A549 (cell line): ENCODE results near the gene SORCS2. TPM values are rescaled to one million over a fixed set of nuclear protein-coding genes. Genes with fewer than 3 reads are reported as not detected.

Source experiments
- ATAC-seq, 2 experiments: fragments of 200-7000 bp in 1 of 2; fragments of >200 bp in 1 of 2; cut with Nextera tagmentation in 1 of 2; cut with Tn5 transposase in 1 of 2; 3 replicates each; pipeline versions ENCODE4 v1.8.0 to v1.9.1; 2018 to 2020; ENCODE audit warnings: mild to moderate bottlenecking in 1 of 2, moderate library complexity in 1 of 2
- CTCF ChIA-PET: fragments of 300-600 bp; sonication (Branson Sonifier 250); formaldehyde crosslinking; extraction: SDS; loops from one replicate; lab custom pipeline; 2021; ENCODE audit warnings: antibody characterized with exemption, inconsistent platforms; lab: Yijun Ruan, JAX
- POLR2A ChIA-PET: fragments of 350-600 bp; formaldehyde crosslinking; extraction: SDS; loops from one replicate; lab custom pipeline; 2021; ENCODE audit warnings: antibody characterized with exemption, inconsistent platforms; lab: Yijun Ruan, JAX
- DNase-seq, 2 experiments: peaks; one replicate each; pipeline versions ENCODE4 v3.0.0 to v3.0.0-alpha.2; 2011 to 2016; ENCODE audit warnings: low read depth in 1 of 2, low spot score in 1 of 2
- FAIRE-seq: peaks from 2 replicates; lab custom pipeline; 2011; peaks lifted over from hg19 to GRCh38; lab: Jason Lieb, UNC
- H3K27ac ChIP-seq, 2 experiments: fragments of >200 bp; sonication (Bioruptor Twin); formaldehyde crosslinking; 3 replicates each; pipeline ENCODE4 v1.5.1; 2016 to 2017
- H3K4me1 ChIP-seq: fragments of >200 bp; sonication (Bioruptor Twin); formaldehyde crosslinking; 3 replicates; pipeline ENCODE4 v1.6.1; 2016
- H3K4me2 ChIP-seq: fragments of >200 bp; sonication (Bioruptor Twin); formaldehyde crosslinking; 3 replicates; pipeline ENCODE4 v1.6.1; 2016
- H3K4me3 ChIP-seq: fragments of >200 bp; sonication (Bioruptor Twin); formaldehyde crosslinking; 3 replicates; pipeline ENCODE4 v1.5.1; 2016
- H3K9me3 ChIP-seq: fragments of >200 bp; sonication (Bioruptor Twin); formaldehyde crosslinking; 3 replicates; pipeline ENCODE4 v1.6.1; 2016
- CBX8 ChIP-seq: fragments of 200-600 bp; sonication (generic); IDR thresholded peaks from 2 replicates; pipeline ENCODE4 v1.6.1; 2016
- CHD2 ChIP-seq: fragments of 150-350 bp; IDR thresholded peaks from 2 replicates; pipeline ENCODE4 v1.6.1; 2014; ENCODE audit warnings: low read length; ENCODE audit not compliant: partially characterized antibody
- CHD4 ChIP-seq: fragments of 200-600 bp; sonication (generic); IDR thresholded peaks from 2 replicates; pipeline ENCODE4 v1.6.1; 2016; ENCODE audit warnings: antibody characterized with exemption, mild to moderate bottlenecking, borderline replicate concordance
- EHF ChIP-seq: fragments of 250-450 bp; sonication (Bioruptor Pico); IDR thresholded peaks from 2 replicates; pipeline ENCODE4 v1.5.0; 2020; ENCODE audit warnings: mild to moderate bottlenecking
- EHMT2 ChIP-seq: fragments of 200-600 bp; sonication (generic); IDR thresholded peaks from 2 replicates; pipeline ENCODE4 v1.6.1; 2016; ENCODE audit warnings: antibody characterized with exemption, low read depth, mild to moderate bottlenecking, moderate library complexity
- HEYL ChIP-seq: fragments of 250-450 bp; sonication (Bioruptor Pico); IDR thresholded peaks from 2 replicates; pipeline ENCODE4 v1.8.0; 2021; ENCODE audit warnings: mild to moderate bottlenecking, moderate library complexity
- HOXB13 ChIP-seq: fragments of 250-450 bp; sonication (Bioruptor Pico); IDR thresholded peaks from 2 replicates; pipeline ENCODE4 v1.5.0; 2020; ENCODE audit warnings: low read depth, mild to moderate bottlenecking, moderate library complexity
- KDM5A ChIP-seq: fragments of 200-600 bp; sonication (generic); IDR thresholded peaks from 2 replicates; pipeline ENCODE4 v1.6.1; 2016; ENCODE audit warnings: antibody characterized with exemption, mild to moderate bottlenecking
- MAFK ChIP-seq: fragments of 450-650 bp; IDR thresholded peaks from 2 replicates; pipeline ENCODE4 v1.6.1; 2014; ENCODE audit not compliant: partially characterized antibody
- MYC ChIP-seq: IDR thresholded peaks from 2 replicates; pipeline ENCODE4 v1.6.1; 2012; ENCODE audit warnings: mild to moderate bottlenecking, inconsistent platforms, low read length, improper control_type of control experiment, borderline replicate concordance
- NFE2L2 ChIP-seq: fragments of 150-350 bp; conservative IDR thresholded peaks from 2 replicates; pipeline ENCODE4 v1.6.1; 2014; ENCODE audit warnings: low read length
- NPAS2 ChIP-seq: fragments of 250-450 bp; sonication (Bioruptor Pico); IDR thresholded peaks from 2 replicates; pipeline ENCODE4 v1.8.0; 2022; ENCODE audit warnings: mild to moderate bottlenecking, moderate library complexity, borderline replicate concordance
- TP53 ChIP-seq: fragments of 250-450 bp; sonication (Bioruptor Pico); IDR thresholded peaks from 2 replicates; pipeline ENCODE4 v1.5.0; 2021; ENCODE audit warnings: mild to moderate bottlenecking, moderate library complexity
- ZC3H11A ChIP-seq: fragments of 450-650 bp; IDR thresholded peaks from 2 replicates; pipeline ENCODE4 v1.6.1; 2014; ENCODE audit warnings: antibody characterized with exemption, mild to moderate bottlenecking
- WGBS: methylation state at CpG from one replicate; pipeline ENCODE4 v1.1.6; 2017; ENCODE audit errors: missing lambda C conversion rate; 5-methylcytosine and 5-hydroxymethylcytosine counted together
- polyA plus RNA-seq, 4 experiments: library from polyadenylated mRNA; depleted of rRNA in 3 of 4; stranded (reverse); fragments of >200 nt; fragmentation: RNase III in 1 of 4; extraction: RNeasy Plus Mini Kit Qiagen cat#74134 plus additional on column Dnase treatment in 1 of 4; gene quantifications; 2 replicates in 3 of 4; 3 replicates in 1 of 4; pipeline ENCODE4 v1.2.3, GENCODE V29; 2011 to 2017
- TF ChIP-seq, protein P1 (sequence below): fragments of >200 bp; sonication (Bioruptor Twin); formaldehyde crosslinking; IDR thresholded peaks from 3 replicates; pipeline ENCODE4 v1.5.1; 2016
- TF ChIP-seq, protein P2 (sequence below): fragments of 200-600 bp; sonication (generic); IDR thresholded peaks from 2 replicates; pipeline ENCODE4 v1.6.1; 2016; ENCODE audit warnings: antibody characterized with exemption, mild to moderate bottlenecking, moderate library complexity
- TF ChIP-seq, protein P3 (sequence below): fragments of 250-450 bp; sonication (Bioruptor Pico); IDR thresholded peaks from 2 replicates; pipeline ENCODE4 v1.5.0; 2021; ENCODE audit warnings: mild to moderate bottlenecking, moderate library complexity, borderline replicate concordance
- TF ChIP-seq, protein P4 (sequence below): fragments of 450-650 bp; IDR thresholded peaks from 2 replicates; pipeline ENCODE4 v1.6.1; 2014; ENCODE audit warnings: antibody characterized with exemption

SORCS2 gene
- polyA plus RNA-seq, 2 of the 4 experiments (the other 2 are of a cell fraction), result 1.4 to 4.6 TPM

DNA sequence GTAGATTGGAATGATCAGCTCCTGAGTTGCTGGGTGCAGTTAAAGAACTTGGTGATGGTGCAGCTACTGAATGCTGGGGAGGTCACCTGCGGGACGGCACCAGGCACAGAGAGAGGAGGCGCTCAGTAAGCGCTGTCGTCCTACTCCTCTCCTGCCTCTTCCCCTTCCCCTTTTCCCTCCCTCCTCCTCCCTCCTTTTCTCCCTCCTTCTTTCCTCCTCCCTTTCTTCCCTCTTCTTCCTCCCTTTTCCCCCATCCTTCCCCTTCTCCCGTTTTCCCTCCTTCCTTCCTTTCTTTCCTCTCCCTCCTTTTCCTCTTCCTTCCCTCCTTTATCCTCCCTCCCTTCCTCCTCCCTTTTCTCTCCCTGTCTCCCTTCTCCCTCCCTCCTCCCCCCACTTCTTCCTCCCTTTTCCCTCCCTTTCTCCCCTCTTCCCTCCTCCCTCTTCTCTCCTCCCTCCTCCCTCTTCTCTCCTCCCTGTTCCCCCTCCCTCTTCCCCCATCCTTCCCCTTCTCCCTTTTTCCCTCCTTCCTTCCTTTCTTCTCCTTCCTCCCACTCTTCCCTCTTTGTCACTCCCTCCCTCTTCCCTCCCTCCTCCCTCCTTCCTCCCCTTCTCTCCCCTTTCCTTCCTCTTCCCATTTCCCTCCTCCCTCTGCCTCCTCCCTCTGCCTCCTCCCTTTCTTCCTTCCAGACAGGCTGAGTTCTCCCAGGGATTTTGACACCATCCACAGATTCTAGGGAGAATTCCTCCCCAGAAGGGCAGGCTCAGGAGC lies 330.3 kb downstream of the SORCS2 start:
- TF ChIP-seq, protein P1, sequence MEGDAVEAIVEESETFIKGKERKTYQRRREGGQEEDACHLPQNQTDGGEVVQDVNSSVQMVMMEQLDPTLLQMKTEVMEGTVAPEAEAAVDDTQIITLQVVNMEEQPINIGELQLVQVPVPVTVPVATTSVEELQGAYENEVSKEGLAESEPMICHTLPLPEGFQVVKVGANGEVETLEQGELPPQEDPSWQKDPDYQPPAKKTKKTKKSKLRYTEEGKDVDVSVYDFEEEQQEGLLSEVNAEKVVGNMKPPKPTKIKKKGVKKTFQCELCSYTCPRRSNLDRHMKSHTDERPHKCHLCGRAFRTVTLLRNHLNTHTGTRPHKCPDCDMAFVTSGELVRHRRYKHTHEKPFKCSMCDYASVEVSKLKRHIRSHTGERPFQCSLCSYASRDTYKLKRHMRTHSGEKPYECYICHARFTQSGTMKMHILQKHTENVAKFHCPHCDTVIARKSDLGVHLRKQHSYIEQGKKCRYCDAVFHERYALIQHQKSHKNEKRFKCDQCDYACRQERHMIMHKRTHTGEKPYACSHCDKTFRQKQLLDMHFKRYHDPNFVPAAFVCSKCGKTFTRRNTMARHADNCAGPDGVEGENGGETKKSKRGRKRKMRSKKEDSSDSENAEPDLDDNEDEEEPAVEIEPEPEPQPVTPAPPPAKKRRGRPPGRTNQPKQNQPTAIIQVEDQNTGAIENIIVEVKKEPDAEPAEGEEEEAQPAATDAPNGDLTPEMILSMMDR, result no peak
- TF ChIP-seq MAFK (no peak), HOXB13 (CRISPR knock-in tag) (no peak), EHMT2 (no peak), CHD4 (no peak), TP53 (CRISPR knock-in tag) (no peak), CHD2 (no peak), ZC3H11A (no peak), CBX8 (no peak), EHF (CRISPR knock-in tag) (no peak), KDM5A (no peak)
- TF ChIP-seq, protein P2, sequence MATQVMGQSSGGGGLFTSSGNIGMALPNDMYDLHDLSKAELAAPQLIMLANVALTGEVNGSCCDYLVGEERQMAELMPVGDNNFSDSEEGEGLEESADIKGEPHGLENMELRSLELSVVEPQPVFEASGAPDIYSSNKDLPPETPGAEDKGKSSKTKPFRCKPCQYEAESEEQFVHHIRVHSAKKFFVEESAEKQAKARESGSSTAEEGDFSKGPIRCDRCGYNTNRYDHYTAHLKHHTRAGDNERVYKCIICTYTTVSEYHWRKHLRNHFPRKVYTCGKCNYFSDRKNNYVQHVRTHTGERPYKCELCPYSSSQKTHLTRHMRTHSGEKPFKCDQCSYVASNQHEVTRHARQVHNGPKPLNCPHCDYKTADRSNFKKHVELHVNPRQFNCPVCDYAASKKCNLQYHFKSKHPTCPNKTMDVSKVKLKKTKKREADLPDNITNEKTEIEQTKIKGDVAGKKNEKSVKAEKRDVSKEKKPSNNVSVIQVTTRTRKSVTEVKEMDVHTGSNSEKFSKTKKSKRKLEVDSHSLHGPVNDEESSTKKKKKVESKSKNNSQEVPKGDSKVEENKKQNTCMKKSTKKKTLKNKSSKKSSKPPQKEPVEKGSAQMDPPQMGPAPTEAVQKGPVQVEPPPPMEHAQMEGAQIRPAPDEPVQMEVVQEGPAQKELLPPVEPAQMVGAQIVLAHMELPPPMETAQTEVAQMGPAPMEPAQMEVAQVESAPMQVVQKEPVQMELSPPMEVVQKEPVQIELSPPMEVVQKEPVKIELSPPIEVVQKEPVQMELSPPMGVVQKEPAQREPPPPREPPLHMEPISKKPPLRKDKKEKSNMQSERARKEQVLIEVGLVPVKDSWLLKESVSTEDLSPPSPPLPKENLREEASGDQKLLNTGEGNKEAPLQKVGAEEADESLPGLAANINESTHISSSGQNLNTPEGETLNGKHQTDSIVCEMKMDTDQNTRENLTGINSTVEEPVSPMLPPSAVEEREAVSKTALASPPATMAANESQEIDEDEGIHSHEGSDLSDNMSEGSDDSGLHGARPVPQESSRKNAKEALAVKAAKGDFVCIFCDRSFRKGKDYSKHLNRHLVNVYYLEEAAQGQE, result no peak
- TF ChIP-seq, protein P3, sequence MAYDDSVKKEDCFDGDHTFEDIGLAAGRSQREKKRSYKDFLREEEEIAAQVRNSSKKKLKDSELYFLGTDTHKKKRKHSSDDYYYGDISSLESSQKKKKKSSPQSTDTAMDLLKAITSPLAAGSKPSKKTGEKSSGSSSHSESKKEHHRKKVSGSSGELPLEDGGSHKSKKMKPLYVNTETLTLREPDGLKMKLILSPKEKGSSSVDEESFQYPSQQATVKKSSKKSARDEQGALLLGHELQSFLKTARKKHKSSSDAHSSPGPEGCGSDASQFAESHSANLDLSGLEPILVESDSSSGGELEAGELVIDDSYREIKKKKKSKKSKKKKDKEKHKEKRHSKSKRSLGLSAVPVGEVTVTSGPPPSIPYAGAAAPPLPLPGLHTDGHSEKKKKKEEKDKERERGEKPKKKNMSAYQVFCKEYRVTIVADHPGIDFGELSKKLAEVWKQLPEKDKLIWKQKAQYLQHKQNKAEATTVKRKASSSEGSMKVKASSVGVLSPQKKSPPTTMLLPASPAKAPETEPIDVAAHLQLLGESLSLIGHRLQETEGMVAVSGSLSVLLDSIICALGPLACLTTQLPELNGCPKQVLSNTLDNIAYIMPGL (CRISPR knock-in tag), result no peak
- TF ChIP-seq, all 56 proteins: peak for 0
- WGBS, result 85% methylated on average over 5 of the region's 6 CpGs
- ChIA-PET POLR2A (no interaction called here), CTCF (no interaction called here)
- Histone ChIP-seq H3K27ac (no peak overlapping the region), H3K4me3 (no peak overlapping the region), H3K9me3 (no peaks in the 10 kb centered on the region), H3K4me2 (no peak overlapping the region), H3K4me1 (no peaks in the 10 kb centered on the region)
- ATAC-seq (no peak), DNase-seq (no peak), FAIRE-seq (no peak)

DNA sequence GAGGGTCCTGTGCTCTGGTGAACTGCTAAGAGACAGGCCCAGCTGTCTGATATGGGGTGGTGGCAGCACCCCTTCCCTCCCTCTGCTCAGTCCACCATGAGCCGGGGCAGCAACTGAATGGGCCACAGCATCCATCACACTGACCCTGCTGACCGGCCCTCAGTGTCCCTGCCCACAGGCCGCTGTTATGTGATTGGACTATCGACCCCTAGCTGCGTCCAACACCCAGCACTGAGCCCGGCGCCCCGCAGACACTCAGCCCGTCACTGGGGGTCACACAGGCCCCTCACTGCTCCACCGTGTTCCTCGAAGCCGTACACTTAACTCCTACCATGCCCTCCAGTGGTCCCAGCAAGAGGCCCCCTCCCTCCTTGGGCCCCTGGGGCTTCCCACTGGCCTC lies 331.2 kb downstream of the SORCS2 start:
- ATAC-seq, result no peak
- CTCF ChIA-PET, result no interaction called here

More for the DNA sequence above, 331.2 kb downstream of the SORCS2 start:
- Histone ChIP-seq H3K4me1 (no peaks in the 10 kb centered on the region), H3K4me2 (no peak overlapping the region), H3K27ac (no peak overlapping the region), H3K4me3 (no peak overlapping the region), H3K9me3 (no peaks in the 10 kb centered on the region)
- DNase-seq, result no peak
- TF ChIP-seq HEYL, result no peak
- no peak for TF ChIP-seq NFE2L2
- no peak for TF ChIP-seq MYC
- TF ChIP-seq, protein P4, sequence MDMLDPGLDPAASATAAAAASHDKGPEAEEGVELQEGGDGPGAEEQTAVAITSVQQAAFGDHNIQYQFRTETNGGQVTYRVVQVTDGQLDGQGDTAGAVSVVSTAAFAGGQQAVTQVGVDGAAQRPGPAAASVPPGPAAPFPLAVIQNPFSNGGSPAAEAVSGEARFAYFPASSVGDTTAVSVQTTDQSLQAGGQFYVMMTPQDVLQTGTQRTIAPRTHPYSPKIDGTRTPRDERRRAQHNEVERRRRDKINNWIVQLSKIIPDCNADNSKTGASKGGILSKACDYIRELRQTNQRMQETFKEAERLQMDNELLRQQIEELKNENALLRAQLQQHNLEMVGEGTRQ, result no peak
- no peak for TF ChIP-seq NPAS2
- POLR2A ChIA-PET, result no interaction called here
- no peak for FAIRE-seq
- WGBS, result 74% methylated on average over 5 of the region's 12 CpGs
